NCI-H2227 treated with DMSO at 0.1 percent for 48 hours (cell line): ENCODE measurements around the gene MLH1.
"Not testable (repeated sequence)": the region's sequence is repeated elsewhere in the genome, so short reads cannot be mapped to it uniquely, and the experiment has no call there.

ENCODE experiments used
- DNase-seq: peaks from one replicate; lab custom pipeline; 2025; lab: John Stamatoyannopoulos, UW

MLH1 gene

GRCh38 chr3:36993326-36994283, at the start of gene MLH1:
Gene MLH1, plus strand, starts transcription at chr3:36993518. Its CDS starts 30 bp downstream, at chr3:36993548.
- DNase-seq = no peak

DNA sequence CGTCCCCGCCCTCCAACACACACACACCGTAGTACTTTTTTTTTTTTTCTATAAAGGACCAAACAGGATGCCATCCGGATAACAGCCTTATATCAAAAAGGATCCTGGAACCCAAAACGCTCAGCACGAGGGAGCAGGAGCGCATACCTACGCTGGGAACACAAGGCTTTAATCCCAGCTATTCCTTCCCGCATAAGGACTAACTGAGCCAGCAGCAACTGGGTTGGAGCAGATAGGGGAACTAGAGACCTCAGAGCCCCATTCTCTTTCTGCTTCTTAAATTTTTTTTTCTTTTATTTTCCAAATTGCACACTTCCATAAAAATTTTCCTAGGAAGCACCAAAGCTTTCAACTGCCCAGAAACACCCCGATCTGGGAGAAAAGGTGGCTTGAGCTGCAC, 49.7 kb upstream of the MLH1 start:
- no peak for DNase-seq

DNA sequence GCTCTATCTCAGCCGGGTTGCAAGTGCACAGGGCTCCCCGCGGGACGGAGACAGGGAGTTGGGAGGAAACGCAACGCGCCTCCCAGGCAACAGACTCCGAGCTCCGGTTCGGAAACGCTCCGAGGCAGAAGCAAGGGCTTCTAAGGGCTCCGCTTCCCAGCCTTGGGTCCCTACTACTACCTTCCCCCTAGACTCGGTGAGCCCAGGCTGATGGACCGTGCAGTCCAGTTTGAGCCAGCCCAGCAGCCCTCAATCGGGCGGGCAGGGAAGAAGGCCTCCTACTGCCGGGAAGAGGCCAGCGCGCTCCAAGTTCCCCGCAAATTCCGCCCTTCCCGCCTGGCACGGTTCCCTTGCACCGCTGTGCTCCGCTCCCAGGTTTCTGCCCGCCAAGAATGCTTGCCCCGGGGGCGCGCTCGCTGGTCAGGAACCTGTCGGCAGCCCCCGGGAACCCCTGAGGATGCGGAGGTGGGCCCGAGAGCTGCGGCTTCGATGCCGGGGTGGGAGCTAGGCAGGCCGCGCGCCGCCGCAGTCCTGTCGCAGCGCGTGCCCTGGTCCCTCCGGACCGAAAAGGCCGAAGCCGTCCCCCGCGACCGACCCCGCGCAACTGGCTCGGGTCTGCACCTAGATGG, 49.2 kb upstream of the MLH1 start:
- DNase-seq = peak; percentile 35

DNA sequence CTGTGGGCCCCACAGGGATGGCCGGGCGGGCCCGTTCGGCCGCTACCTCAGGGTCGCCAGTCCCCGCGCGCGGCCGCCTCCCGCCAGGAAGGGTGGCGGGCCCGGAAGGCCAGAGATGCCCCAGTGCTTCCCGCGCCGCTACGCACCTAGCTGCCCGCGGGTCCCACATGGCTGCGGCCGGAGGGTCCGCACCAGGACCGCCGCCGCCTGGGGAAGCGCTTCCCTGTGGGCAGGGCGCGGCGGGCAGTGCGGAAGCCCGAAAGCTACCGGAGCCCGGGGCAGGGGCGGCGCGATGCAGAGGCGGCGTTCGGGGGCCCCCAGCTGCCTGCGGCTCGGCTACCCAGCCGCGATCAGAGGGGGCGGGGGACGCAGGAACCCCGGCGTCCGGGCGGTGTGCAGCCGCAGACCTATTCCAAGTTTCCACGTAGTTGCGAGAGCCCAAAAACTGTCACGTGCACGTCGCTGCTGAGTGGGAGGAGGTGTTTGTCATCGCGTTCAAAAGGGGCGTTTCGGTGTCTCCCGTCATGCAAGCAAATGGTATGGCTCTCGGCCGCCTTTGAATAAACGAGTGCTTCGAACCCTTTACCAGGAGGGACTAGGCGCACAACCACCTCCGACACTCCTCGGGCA, 48.6 kb upstream of the MLH1 start, which contains the start of gene TRANK1:
Gene TRANK1 (minus strand): TSS at position 414 of the 630 bp plus-strand sequence. CDS start 245 bp downstream, at position 169.
- DNase-seq = peak; percentile 56

- no peak for DNase-seq
Measured at GRCh38 chr3:36945333-36945980, 47.9 kb upstream of the MLH1 start.

GRCh38 chr3:36947814-36948213, 45.5 kb upstream of the MLH1 start:
- not testable (repeated sequence) for DNase-seq

DNA sequence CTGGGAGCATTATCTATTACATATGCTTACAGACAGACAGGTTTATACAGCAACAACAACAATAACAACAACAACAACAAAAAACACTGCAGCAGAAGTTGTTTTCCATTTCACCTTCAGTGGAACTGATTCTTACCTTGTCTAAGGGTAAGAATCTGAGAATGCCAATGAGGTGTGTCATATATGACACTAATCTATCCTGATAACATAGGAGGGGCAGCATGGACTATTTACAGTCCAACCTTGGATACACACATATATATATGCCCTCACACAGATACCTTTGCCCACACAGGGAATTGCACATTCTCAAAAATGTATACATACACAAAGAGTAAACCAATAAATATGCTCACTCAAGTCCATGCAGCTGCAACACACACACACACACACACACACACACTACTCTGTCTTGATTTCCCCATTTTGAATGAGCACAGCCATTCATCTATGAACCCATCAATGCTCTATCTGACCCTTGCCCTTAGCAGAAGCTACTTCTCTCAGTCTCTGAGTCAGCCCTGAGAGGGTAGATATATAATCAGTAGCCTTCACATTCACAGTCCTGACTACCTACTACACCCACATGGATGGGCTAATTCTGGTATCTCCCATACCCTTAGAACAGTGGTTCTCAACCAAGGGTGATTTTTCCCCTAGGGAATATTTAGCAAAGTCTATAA, 38.7 kb upstream of the MLH1 start:
- DNase-seq = no peak

- DNase-seq = no peak
Measured at GRCh38 chr3:36956155-36956554, 37.2 kb upstream of the MLH1 start.

DNA sequence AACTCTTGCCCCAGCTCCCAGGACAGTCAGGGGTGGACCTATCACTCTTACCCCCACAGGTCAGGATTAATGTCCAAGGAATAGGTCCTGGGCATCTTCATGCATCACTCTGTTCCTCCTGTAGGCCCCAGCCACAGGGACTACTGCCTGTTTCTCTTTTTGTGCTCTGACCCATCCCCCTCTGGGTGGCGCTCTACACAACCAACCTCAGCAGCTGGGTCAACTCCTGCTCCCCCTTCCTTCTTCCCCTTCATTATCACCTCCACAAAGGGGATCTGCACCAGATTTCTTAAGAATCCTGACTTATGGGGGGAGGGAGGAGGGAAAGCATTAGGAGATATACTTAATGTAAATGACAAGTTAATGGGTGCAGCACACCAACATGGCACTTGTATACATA, 36.3 kb upstream of the MLH1 start:
- DNase-seq = no peak

- DNase-seq = no peak
Measured at GRCh38 chr3:36957862-36958686, 35.2 kb upstream of the MLH1 start.

DNA sequence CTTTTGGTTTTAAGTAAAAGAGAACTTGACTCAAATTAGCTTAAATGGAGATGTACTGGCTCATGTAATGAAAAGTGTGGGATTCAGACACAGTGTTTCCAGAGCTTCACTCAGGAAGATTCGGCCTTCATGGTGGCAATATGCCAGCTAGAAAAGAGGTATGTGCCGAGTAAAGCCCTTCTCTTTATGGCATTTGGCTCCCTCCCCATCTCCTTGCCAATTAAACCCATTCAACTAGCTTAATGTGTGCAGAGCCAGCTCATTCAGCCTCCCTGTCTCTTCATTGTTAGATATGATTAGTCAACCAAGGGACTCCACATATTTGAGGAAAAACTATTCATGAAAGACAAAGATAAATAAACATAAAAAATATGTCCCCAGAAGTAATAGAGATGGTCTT, 33.5 kb upstream of the MLH1 start:
- DNase-seq = peak; percentile 8

DNA sequence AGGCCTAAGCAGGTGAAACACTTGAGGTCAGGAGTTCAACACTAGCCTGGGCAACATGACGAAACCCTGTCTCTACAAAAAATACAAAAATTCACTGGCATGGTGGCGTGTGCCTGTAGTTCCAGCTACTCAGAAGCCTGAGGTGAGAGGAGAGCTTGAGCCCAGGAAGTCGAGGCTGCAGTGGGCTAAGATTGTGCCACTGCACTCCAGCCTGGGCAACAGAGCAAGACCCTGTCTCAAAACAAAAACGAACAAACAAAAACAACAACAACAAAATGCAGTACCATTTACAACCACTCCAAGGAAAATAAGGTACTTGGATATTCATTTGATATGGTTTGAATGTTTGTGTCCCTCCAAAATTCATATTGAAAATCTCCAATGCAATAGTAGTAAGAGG, 32.8 kb upstream of the MLH1 start:
- DNase-seq = no peak

DNA sequence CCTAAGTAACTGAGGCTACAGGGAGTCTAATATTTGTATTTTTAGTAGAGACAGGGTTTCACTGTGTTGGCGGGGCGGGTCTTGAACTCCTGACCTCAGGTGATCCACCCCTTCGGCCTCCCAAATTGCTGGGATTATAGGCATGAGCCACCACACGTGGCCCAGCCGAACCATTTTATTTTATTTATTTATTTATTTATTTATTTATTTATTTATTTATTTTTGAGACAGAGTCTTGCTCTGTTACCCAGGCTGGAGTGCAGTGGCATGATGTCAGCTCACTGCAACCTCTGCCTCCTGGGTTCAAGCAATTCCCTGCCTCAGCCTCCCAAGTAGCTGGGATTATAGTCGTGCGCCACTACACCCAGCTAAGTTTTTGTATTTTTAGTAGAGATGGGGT, 30.3 kb upstream of the MLH1 start:
- not testable (repeated sequence) for DNase-seq

GRCh38 chr3:36964331-36964730, 29.0 kb upstream of the MLH1 start:
- no peak for DNase-seq

DNA sequence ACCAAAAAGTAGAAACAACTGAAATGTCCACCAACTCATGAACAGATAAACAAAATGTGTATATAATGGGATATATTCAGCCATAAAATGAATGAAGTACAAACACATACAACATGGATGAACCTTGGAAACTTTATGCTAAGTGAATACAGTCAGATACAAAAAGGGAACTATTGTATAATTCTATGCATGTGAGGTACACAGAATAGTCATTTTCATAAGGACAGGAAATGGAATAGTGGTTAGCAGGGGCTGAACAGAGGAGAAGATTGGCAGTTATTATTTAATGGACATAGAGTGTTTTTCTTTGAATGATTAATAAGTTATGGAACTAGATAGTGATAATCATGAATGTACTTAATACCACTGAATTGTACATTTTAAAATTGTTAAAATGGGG, 28.5 kb upstream of the MLH1 start:
- no peak for DNase-seq

DNA sequence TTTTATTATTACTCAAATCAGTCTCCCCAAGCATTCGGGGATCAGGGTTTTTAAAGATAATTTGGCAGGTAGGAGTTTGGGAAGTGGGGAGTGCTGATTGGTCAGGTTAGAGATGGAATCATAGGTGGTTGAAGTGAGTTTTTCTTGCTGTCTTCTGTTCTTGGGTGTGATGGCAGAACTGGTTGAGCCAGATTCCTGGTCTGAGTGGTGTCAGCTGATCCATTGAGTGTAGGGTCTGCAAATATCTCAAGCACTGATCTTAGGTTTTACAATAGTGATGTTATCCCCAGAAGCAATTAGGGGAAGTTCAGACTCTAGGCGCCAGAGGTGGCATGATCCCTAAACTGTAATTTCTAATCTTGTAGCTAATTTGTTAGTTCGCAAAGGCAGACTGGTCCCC, 27.9 kb upstream of the MLH1 start:
- peak; percentile 22 for DNase-seq

- DNase-seq = no peak
Measured at GRCh38 chr3:36969085-36969484, 24.2 kb upstream of the MLH1 start.

DNA sequence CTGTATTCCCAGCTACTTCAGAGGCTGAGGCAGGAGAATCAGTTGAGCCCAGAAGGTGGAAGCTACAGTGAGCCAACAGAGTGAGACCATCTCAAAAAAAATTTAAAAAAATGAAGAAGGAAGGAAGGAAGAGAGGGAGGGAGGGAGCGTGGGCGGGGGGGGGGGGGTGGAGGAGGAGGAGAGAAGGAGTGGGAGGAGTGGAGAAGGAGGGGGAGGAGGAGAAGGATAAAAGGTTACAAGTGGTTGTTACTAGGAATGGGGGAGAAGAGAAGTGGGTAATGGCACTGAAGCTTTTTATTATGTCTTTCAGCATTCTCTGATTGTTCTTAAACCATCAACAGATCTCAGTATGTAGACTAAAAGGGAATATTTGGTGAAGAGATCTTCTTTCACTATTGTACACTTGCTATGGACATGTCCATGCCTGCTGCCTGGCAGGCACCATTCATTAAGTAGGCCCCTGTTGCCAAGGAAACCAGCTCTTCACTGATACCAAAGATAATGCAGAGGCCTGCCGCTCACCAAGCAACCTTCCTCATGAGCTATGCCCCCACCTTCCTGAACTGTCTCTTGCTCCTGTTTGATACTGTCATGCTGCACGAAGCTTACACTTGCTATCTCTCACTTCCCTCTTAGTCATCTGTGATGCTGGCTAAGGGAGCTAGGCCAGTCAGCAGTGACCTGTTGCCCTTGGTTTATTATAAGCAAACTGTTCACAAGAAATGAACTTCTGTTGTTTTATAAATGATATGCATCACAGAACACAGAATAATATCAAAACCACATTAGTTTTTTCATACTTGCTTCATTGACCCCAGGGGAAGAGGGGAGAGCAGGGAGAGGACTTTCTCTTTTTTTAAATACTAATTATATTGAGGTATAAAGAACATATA, 23.5 kb upstream of the MLH1 start:
- peak; percentile 94 for DNase-seq

GRCh38 chr3:36972163-36972562, 21.2 kb upstream of the MLH1 start:
- no peak for DNase-seq

- no peak for DNase-seq
Measured at GRCh38 chr3:36973139-36973538, 20.2 kb upstream of the MLH1 start.
